H7 (cell line): ENCODE data around the gene AK9. TPM values are rescaled to one million over a fixed set of nuclear protein-coding genes. Genes with fewer than 3 reads are reported as not detected.
"Not testable (repeated sequence)": the region's sequence is repeated elsewhere in the genome, so short reads cannot be mapped to it uniquely, and the experiment has no call there.

Source experiments
- DNase-seq: peaks from one replicate; pipeline ENCODE4 v3.0.0; 2012
- H3K27me3 ChIP-seq: 2 replicates; pipeline ENCODE4 v1.6.0; 2011; ENCODE audit warnings: mild to moderate bottlenecking, low read length; ENCODE audit not compliant: control insufficient read depth, insufficient read depth
- H3K36me3 ChIP-seq: replicated peaks from 2 replicates; pipeline ENCODE4 v1.5.1; 2011; ENCODE audit warnings: low read length; ENCODE audit not compliant: control insufficient read depth, insufficient read depth
- H3K4me3 ChIP-seq: 2 replicates; pipeline ENCODE4 v1.5.1; 2011; ENCODE audit warnings: low read depth, mild to moderate bottlenecking, control low read depth, low read length, moderate library complexity; ENCODE audit not compliant: insufficient read depth
- total RNA-seq: library from RNA; depleted of rRNA; stranded (reverse); fragments of >200 nt; shearing (Covaris generic); gene quantifications from 2 replicates; pipeline ENCODE4 v1.2.3, GENCODE V29; 2014

Gene AK9
- total RNA-seq, 1 experiment from 2014 or later = 1.2 TPM

GRCh38 chr6:109625199-109625598, 65.8 kb downstream of the AK9 start:
- Histone ChIP-seq H3K36me3 (no peaks in the 10 kb centered on the region), H3K27me3 (no peaks in the 10 kb centered on the region)

GRCh38 chr6:109623288-109623687, 67.7 kb downstream of the AK9 start:
- H3K4me3 ChIP-seq = no peak overlapping the region
- no peak for DNase-seq
- H3K36me3 ChIP-seq = no peaks in the 10 kb centered on the region
- no peaks in the 10 kb centered on the region for H3K27me3 ChIP-seq

More at GRCh38 chr6:109625199-109625598, 65.8 kb downstream of the AK9 start:
- DNase-seq = no peak
- no peak overlapping the region for H3K4me3 ChIP-seq

- Histone ChIP-seq H3K4me3 (no peak overlapping the region), H3K27me3 (no peaks in the 10 kb centered on the region), H3K36me3 (no peaks in the 10 kb centered on the region)
- no peak for DNase-seq
These were observed 78.7 kb downstream of the AK9 start for GRCh38 chr6:109612268-109612667.

- no peak for DNase-seq
- H3K27me3 ChIP-seq = no peaks in the 10 kb centered on the region
- H3K4me3 ChIP-seq = no peak overlapping the region
- H3K36me3 ChIP-seq = no peaks in the 10 kb centered on the region
These were observed 79.5 kb downstream of the AK9 start for GRCh38 chr6:109611502-109611901.

GRCh38 chr6:109610590-109610989, 80.4 kb downstream of the AK9 start:
- DNase-seq = no peak
- Histone ChIP-seq H3K27me3 (no peaks in the 10 kb centered on the region), H3K36me3 (no peaks in the 10 kb centered on the region), H3K4me3 (no peak overlapping the region)

GRCh38 chr6:109609737-109610136, 81.3 kb downstream of the AK9 start:
- Histone ChIP-seq H3K27me3 (no peaks in the 10 kb centered on the region), H3K4me3 (no peak overlapping the region), H3K36me3 (no peaks in the 10 kb centered on the region)
- no peak for DNase-seq

- DNase-seq = no peak
- no peak overlapping the region for H3K4me3 ChIP-seq
These were observed 84.6 kb downstream of the AK9 start for GRCh38 chr6:109606359-109606758.

GRCh38 chr6:109595998-109596397, 95.0 kb downstream of the AK9 start:
- no peak overlapping the region for H3K4me3 ChIP-seq
- DNase-seq = peak; percentile 35
- H3K27me3 ChIP-seq = no peaks in the 10 kb centered on the region
- no peaks in the 10 kb centered on the region for H3K36me3 ChIP-seq

More at GRCh38 chr6:109606359-109606758, 84.6 kb downstream of the AK9 start:
- Histone ChIP-seq H3K27me3 (no peaks in the 10 kb centered on the region), H3K36me3 (no peaks in the 10 kb centered on the region)

- DNase-seq = peak; percentile 9
- Histone ChIP-seq H3K4me3 (no peak overlapping the region), H3K27me3 (no peaks in the 10 kb centered on the region), H3K36me3 (no peaks in the 10 kb centered on the region)
These were observed 110.5 kb downstream of the AK9 start for GRCh38 chr6:109580519-109580918.

GRCh38 chr6:109579361-109579760, 111.6 kb downstream of the AK9 start:
- Histone ChIP-seq H3K36me3 (no peaks in the 10 kb centered on the region), H3K27me3 (no peaks in the 10 kb centered on the region), H3K4me3 (no peak overlapping the region)
- DNase-seq = no peak

- not testable (repeated sequence) for H3K4me3 ChIP-seq, H3K27me3 ChIP-seq, DNase-seq, H3K36me3 ChIP-seq
These were observed 121.1 kb downstream of the AK9 start for GRCh38 chr6:109569901-109570300.

- no peak for DNase-seq
- Histone ChIP-seq H3K36me3 (no peaks in the 10 kb centered on the region), H3K4me3 (no peak overlapping the region), H3K27me3 (no peaks in the 10 kb centered on the region)
These were observed 129.2 kb downstream of the AK9 start for GRCh38 chr6:109561844-109562243.

GRCh38 chr6:109531446-109531845, 159.6 kb downstream of the AK9 start:
- DNase-seq = no peak
- H3K27me3 ChIP-seq = no peaks in the 10 kb centered on the region
- H3K36me3 ChIP-seq = no peaks in the 10 kb centered on the region
- no peak overlapping the region for H3K4me3 ChIP-seq

- DNase-seq = no peak
- Histone ChIP-seq H3K4me3 (no peak overlapping the region), H3K27me3 (no peaks in the 10 kb centered on the region), H3K36me3 (no peaks in the 10 kb centered on the region)
These were observed 163.0 kb downstream of the AK9 start for GRCh38 chr6:109527989-109528388.

GRCh38 chr6:109526905-109527628, 163.9 kb downstream of the AK9 start:
- no peaks in the 10 kb centered on the region for H3K36me3 ChIP-seq
- H3K4me3 ChIP-seq = no peak overlapping the region
- H3K27me3 ChIP-seq = no peaks in the 10 kb centered on the region
- DNase-seq = peak; percentile 44

GRCh38 chr6:109524129-109524528, 166.9 kb downstream of the AK9 start:
- Histone ChIP-seq H3K4me3 (no peak overlapping the region), H3K36me3 (no peaks in the 10 kb centered on the region), H3K27me3 (no peaks in the 10 kb centered on the region)
- no peak for DNase-seq
